HCT116 (cell line): ENCODE measurements around the gene C16orf82.

Experiments used
- EGR1 ChIP-seq: IDR thresholded peaks from 2 replicates; pipeline ENCODE4 v1.6.1; 2012; ENCODE audit warnings: low read depth
- POLR2A ChIP-seq: IDR thresholded peaks from 2 replicates; pipeline ENCODE4 v1.7.0; 2011; ENCODE audit warnings: borderline replicate concordance; ENCODE audit not compliant: insufficient read depth, insufficient read length; ENCODE audit errors: extremely low read depth
- POLR2AphosphoS5 ChIP-seq: IDR thresholded peaks from 2 replicates; pipeline ENCODE4 v1.6.1; 2011; ENCODE audit warnings: mild to moderate bottlenecking, low read depth, low read length, moderate library complexity

DNA sequence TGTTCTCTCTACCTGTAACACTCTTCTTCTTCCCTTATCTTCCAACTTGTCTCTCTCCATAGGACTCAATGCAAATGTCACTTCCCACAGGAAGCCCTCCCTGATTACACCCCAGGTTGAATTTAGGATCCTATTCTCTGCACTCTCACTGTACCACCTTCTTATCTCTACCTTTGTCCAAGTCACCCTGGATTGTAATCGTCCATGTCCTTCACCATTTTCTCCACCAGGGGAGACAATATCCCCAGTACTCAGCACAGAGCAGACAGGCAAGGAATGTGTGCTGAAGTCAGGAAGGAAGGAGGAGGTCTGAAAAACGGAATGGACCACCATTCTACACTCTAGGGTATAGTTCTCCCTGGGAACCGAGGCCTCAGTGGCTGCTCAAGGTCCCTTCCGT, 14.2 kb downstream of the C16orf82 start:
- no peak for TF ChIP-seq POLR2AphosphoS5
- TF ChIP-seq POLR2A = no peak
- no peak for TF ChIP-seq EGR1
